Activated T-helper 2 cell treated with anti-CD3 and anti-CD28 coated beads, Interferon-gamma antibody, Interleukin-2, Interleukin-4, amounts not matched to agents 10 μg/mL and 5 μg/mL and 100 μg/mL, durations not matched to agents 14 hours and 24 hours and 36 hours (primary cell): ENCODE measurements around the gene DOP1B. TPM values are rescaled to one million over a fixed set of nuclear protein-coding genes. Genes with fewer than 3 reads are reported as not detected.

Experiments
- DNase-seq: peaks from one replicate; pipeline ENCODE4 v3.0.0; 2021; ENCODE audit warnings: low spot score
- H3K27ac Mint-ChIP-seq: one replicate; pipeline ENCODE4 v1.8.0; 2021; ENCODE audit warnings: mixed read lengths
- H3K27me3 Mint-ChIP-seq: one replicate; pipeline ENCODE4 v1.8.0; 2021; ENCODE audit warnings: low read depth, mixed read lengths
- H3K36me3 Mint-ChIP-seq: one replicate; pipeline ENCODE4 v1.8.0; 2021; ENCODE audit warnings: low read depth, mixed read lengths
- H3K4me1 Mint-ChIP-seq: one replicate; pipeline ENCODE4 v1.8.0; 2021; ENCODE audit warnings: low read depth, mixed read lengths
- H3K4me3 Mint-ChIP-seq: one replicate; pipeline ENCODE4 v1.8.0; 2021; ENCODE audit warnings: low read depth, mild to moderate bottlenecking, moderate library complexity, mixed read lengths
- H3K9me3 Mint-ChIP-seq: one replicate; pipeline ENCODE4 v1.8.0; 2021; ENCODE audit warnings: mixed read lengths
- intact Hi-C: fragments of 100-400 bp; cut with micrococcal nuclease; formaldehyde crosslinking; loops from one replicate; pipeline ENCODE4 v1.15.1; 2023
- total RNA-seq: library from RNA; stranded (reverse); gene quantifications from 2 replicates; pipeline ENCODE4 v1.2.3, GENCODE V29; 2022

Gene DOP1B, protein sequence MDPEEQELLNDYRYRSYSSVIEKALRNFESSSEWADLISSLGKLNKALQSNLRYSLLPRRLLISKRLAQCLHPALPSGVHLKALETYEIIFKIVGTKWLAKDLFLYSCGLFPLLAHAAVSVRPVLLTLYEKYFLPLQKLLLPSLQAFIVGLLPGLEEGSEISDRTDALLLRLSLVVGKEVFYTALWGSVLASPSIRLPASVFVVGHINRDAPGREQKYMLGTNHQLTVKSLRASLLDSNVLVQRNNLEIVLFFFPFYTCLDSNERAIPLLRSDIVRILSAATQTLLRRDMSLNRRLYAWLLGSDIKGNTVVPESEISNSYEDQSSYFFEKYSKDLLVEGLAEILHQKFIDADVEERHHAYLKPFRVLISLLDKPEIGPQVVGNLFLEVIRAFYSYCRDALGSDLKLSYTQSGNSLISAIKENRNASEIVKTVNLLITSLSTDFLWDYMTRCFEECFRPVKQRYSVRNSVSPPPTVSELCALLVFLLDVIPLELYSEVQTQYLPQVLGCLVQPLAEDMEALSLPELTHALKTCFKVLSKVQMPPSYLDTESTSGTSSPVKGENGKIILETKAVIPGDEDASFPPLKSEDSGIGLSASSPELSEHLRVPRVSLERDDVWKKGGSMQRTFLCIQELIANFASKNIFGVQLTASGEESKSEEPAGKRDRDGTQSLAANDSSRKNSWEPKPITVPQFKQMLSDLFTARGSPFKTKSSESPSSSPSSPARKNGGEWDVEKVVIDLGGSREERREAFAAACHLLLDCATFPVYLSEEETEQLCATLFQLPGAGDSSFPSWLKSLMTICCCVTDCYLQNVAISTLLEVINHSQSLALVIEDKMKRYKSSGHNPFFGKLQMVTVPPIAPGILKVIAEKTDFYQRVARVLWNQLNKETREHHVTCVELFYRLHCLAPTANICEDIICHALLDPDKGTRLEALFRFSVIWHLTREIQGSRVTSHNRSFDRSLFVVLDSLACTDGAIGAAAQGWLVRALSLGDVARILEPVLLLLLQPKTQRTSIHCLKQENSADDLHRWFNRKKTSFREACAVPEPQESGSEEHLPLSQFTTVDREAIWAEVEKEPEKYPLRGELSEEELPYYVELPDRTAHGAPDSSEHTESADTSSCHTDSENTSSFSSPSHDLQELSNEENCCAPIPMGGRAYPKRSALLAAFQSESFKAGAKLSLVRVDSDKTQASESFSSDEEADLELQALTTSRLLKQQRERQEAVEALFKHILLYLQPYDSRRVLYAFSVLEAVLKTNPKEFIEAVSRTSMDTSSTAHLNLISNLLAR (N-terminal part only)
- total RNA-seq: 14.6 and 16.0 TPM in 2 replicates

DNA sequence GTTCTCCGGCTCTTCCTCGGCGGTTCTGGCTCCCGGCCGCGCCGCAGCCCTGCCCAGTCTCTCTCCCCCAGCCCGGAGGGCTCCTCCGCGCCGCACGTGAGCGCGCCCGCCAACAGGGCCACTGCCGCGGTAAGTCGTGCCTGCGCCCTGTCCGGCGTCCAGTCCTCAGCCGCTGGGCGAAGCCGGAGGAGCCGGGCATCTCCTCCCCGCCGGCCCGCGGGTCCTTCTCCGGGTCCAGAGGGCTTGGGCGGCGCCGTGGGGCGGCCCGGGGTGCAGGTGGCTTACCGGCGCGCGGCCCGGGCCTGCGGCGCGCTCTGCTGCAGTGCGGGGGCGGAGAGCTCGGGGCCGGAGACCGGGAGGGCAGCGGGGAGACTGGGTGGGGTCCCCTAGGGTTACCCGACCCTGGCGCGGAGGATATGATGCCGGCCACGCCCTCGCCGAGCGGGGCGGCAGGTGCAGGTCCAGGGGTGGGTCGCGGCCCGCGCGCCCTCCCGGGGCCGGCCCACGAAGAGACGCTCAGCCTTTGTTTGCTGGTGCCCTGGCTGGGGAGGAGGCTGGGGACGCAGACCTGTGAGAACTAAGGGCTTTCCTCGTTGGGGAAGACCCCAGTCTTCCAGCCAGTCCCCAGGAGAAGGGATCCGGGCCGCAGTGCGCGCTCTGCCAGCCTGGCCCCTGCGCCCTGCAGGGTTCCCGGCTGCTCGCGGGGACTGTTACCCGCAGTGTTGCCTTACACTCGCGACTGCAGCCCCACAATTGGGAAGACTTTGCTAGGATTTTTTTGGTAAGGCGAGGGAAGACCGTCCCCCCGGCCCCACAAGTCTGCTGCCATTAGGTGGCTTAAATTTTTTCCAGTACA is at the start of gene DOP1B:
Gene DOP1B, plus strand, starts transcription at position 10 of the 856 bp plus-strand sequence. CDS start 7,910 bp downstream, outside the sequence.
- intact Hi-C loops: loop anchor here (1.0 to 10.0 kb wide), 6 partner anchors 16 to 1208 kb away; partner anchors contain the start of genes CHAF1B, DYRK1A and MORC3
- H3K36me3 Mint-ChIP-seq: peaks cover 10% of the 10 kb centered on the region
- peaks cover 17% of the 10 kb centered on the region for H3K4me1 Mint-ChIP-seq
- H3K9me3 Mint-ChIP-seq: no peaks in the 10 kb centered on the region
- H3K27ac Mint-ChIP-seq: no peak within 1 kb of the TSS
- no peaks in the 10 kb centered on the region for H3K27me3 Mint-ChIP-seq
- peak within 1 kb of the TSS; percentile 83 for H3K4me3 Mint-ChIP-seq
- no peak for DNase-seq

DNA sequence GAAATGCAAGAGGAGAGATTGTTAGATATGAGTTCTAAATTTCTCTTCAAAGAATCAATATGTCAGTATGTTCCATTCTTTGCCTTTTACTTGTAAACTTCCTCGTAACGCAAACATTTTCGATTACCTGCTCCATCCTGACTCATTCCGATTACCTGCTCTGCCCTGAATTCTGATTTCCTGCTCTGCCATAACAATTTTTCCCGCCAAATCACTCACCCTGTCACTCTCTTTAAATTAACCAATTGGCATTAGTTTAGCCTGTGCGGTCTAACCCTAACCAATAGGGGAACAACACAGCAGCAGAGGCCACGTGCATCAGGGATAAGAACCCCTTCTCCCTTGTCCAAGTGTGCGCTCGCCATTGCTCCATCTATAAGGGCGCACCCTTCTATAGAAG is 46.8 kb upstream of the DOP1B start:
- Mint-ChIP-seq H3K4me1 (peaks cover 9% of the 10 kb centered on the region), H3K36me3 (no peaks in the 10 kb centered on the region), H3K27me3 (peaks cover 31% of the 10 kb centered on the region), H3K4me3 (no peak overlapping the region), H3K27ac (no peak overlapping the region), H3K9me3 (no peaks in the 10 kb centered on the region)
- intact Hi-C loops: no loop called here
- no peak for DNase-seq

DNA sequence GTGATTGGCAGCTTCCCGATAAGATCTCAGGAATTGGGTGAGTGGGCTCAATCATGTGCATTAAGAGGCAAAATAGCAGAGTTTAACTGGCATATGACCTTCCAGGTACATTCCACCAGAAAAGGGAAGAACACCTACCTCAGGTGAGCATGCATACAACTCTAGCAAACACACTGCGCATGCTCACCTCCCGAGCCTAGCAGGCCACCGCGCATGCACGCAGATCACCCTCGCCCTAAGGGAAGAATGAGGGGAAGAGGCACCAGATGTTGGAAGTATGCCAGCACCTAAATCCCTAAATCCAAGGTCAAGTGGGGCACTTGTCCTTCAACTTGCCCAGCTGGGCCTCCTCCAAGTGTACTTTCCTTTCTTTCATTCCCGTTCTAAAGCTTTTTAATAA is 45.4 kb upstream of the DOP1B start:
- Mint-ChIP-seq H3K4me3 (no peak overlapping the region), H3K27ac (no peak overlapping the region), H3K4me1 (peaks cover 9% of the 10 kb centered on the region), H3K36me3 (no peaks in the 10 kb centered on the region), H3K27me3 (peaks cover 21% of the 10 kb centered on the region), H3K9me3 (no peaks in the 10 kb centered on the region)
- no peak for DNase-seq
- intact Hi-C loops: no loop called here

DNA sequence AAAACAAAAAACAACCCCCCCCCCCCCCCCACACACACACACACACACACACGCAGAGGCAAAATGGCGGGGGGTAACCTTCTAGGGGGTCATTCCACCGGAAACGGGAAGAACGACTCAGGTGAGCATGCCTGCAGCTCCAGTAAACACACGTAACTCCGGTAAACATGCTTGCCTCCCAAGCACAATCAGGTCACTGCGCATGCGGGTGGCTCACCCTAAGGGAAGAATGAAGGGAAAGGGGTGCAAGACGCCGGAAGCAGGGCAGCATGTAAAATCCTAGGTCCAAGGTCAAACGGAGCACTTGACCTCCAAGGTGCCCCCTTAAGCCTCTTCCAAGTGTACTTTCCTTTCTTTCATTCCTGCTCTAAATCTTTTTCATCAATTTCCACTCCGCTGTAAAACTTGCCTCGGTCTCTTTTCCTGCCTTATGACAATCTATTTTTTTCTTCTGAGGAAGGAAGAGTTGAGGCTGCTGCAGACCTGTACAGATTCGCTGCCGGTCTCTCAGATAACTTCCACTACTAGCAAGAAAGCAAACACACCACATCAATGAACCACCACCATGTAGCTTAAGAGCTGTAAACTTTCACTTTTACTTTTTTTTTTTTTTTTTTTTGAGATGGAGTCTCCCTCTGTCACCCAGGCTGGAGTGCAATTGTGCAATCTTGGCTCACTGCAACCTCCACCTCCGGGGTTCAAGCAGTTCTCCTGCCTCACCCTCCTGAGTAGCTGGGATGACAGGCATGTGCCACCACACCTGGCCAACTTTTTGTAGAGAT is 42.8 kb upstream of the DOP1B start:
- peak; percentile 47 for DNase-seq
- peaks cover 9% of the 10 kb centered on the region for H3K4me1 Mint-ChIP-seq
- no peaks in the 10 kb centered on the region for H3K36me3 Mint-ChIP-seq
- intact Hi-C loops: no loop called here
- peaks cover 3% of the 10 kb centered on the region for H3K27me3 Mint-ChIP-seq
- H3K4me3 Mint-ChIP-seq: peak overlapping the region; percentile 76
- H3K27ac Mint-ChIP-seq: peak overlapping the region; percentile 88
- no peaks in the 10 kb centered on the region for H3K9me3 Mint-ChIP-seq

DNA sequence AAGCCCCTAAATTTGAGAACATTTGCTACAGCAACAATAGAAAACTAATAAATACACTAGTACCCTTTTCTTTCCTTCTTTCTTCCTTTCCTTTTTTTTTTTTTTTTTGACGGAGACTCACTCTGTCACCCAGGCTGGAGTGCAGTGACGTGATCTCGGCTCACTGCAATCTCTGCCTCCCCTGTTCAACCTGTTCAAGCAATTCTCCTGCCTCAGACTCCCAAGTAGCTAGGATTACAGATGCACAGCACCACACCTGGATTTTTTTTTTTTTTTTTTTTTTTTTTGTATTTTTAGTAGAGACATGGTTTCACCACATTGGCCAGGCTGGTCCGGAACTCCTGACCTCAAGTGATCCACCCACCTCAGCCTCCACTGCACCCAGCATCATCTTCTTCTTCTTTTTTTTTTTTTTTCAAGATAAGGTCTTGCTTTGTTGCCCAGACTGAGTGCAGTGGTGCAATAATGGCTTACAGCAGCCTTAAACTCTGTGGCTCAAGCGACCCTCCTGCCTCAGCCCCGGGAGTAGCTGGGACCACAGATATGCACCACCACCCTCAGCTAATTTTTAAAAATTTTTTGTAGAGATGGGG is 41.4 kb upstream of the DOP1B start:
- Mint-ChIP-seq H3K9me3 (no peaks in the 10 kb centered on the region), H3K27me3 (no peaks in the 10 kb centered on the region), H3K27ac (no peak overlapping the region), H3K4me1 (peaks cover 9% of the 10 kb centered on the region), H3K4me3 (no peak overlapping the region), H3K36me3 (no peaks in the 10 kb centered on the region)
- intact Hi-C loops: no loop called here
- no peak for DNase-seq

DNA sequence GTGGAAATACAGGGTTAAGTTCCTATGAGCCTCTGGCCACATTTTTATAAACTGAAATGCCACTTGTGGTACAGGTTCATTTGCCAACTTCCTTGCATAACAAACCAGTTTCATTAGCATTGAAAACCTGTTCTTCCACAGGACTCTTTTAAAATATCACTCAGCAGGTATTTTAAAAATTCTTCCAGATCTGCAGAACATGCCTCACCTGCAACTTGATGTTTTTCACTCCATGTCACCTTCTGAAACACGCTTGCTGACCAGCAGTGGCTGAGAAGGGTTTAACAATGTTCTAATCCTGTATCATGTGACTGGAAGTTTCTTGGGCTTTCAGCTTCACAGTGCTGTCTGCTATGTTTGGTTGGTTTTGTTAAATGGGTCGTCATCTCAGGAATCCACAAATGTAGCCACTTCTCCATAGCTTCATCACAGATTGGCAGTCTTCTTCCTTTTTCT is 39.3 kb upstream of the DOP1B start:
- intact Hi-C loops: no loop called here
- Mint-ChIP-seq H3K9me3 (no peaks in the 10 kb centered on the region), H3K4me1 (peaks cover 9% of the 10 kb centered on the region)

DNA sequence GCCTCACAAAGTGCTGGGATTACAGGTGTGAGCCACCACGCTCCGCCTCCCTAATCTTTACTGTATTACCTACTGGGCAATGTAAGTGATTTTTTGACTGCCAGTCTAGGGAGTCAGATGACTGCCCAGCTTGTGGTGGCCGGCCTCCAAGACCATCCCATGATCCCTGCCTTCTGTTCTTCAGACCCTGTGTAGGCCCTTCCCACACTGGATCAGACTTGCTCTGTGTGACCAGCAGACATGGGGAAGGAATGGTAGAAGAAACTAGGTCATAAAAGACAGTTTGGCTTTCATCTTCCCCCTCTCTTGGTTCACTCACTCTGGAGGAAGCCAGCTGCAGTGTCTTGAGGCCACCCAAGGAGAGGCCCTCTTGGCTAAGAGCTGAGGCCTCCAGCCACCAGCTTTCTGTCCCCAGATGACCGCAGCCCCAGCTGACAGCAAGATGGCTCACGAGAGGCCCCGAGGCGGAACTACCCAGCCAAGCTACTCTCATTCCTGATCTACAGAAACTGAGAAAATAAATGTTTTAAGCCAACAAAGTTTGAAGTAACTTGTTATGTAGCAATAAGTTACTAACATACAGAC is 36.2 kb upstream of the DOP1B start:
- intact Hi-C loops: no loop called here
- Mint-ChIP-seq H3K27me3 (no peaks in the 10 kb centered on the region), H3K4me1 (peaks cover 3% of the 10 kb centered on the region), H3K36me3 (no peaks in the 10 kb centered on the region), H3K4me3 (no peak overlapping the region), H3K9me3 (no peaks in the 10 kb centered on the region), H3K27ac (no peak overlapping the region)
- no peak for DNase-seq

More for the DNA sequence above, 39.3 kb upstream of the DOP1B start:
- no peaks in the 10 kb centered on the region for H3K27me3 Mint-ChIP-seq
- no peak overlapping the region for H3K4me3 Mint-ChIP-seq
- H3K36me3 Mint-ChIP-seq: no peaks in the 10 kb centered on the region
- no peak overlapping the region for H3K27ac Mint-ChIP-seq
- DNase-seq: no peak

DNA sequence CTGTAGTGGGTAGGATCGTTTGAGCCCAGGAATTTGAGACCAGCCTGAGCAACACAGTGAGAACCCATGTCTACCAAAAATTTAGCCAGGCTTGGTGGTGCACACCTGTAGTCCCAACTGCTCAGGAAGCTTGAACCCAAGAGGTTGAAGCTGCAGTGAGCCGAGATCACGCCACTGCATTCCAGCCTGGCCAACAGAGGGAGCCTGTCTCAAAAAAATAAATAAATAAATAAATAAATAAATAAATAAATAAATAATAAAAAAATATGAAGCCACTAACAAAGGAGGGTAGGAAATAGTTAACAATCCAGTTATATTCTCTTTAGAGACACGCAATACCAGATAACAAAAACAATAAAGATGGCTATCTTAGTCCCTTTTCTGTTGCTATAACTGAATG is 33.6 kb upstream of the DOP1B start:
- Mint-ChIP-seq H3K9me3 (no peaks in the 10 kb centered on the region), H3K27me3 (no peaks in the 10 kb centered on the region), H3K36me3 (no peaks in the 10 kb centered on the region), H3K27ac (no peak overlapping the region), H3K4me1 (peaks cover 11% of the 10 kb centered on the region), H3K4me3 (no peak overlapping the region)
- intact Hi-C loops: no loop called here
- no peak for DNase-seq

DNA sequence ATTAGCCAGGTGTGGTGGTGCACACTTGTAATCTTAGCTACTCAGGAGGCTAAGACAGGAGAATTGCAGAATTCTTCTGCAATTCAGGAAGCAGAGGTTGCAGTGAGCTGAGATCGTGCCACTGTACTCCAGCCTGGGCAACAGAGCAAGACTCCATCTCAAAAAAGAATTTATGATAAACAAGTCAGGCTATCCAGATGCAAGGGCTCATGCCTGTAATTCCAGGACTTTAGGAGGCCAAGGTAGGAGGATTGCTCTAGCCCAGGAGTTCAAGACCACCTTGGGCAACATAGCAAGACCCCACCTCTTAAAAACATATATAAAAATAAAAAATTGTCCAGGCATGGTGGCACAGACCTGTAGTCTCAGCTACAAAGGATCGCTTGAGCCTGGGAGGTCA is 32.2 kb upstream of the DOP1B start:
- no peak overlapping the region for H3K27ac Mint-ChIP-seq
- intact Hi-C loops: no loop called here
- DNase-seq: no peak
- peaks cover 14% of the 10 kb centered on the region for H3K4me1 Mint-ChIP-seq
- H3K27me3 Mint-ChIP-seq: no peaks in the 10 kb centered on the region
- no peak overlapping the region for H3K4me3 Mint-ChIP-seq
- H3K36me3 Mint-ChIP-seq: no peaks in the 10 kb centered on the region
- no peaks in the 10 kb centered on the region for H3K9me3 Mint-ChIP-seq

DNA sequence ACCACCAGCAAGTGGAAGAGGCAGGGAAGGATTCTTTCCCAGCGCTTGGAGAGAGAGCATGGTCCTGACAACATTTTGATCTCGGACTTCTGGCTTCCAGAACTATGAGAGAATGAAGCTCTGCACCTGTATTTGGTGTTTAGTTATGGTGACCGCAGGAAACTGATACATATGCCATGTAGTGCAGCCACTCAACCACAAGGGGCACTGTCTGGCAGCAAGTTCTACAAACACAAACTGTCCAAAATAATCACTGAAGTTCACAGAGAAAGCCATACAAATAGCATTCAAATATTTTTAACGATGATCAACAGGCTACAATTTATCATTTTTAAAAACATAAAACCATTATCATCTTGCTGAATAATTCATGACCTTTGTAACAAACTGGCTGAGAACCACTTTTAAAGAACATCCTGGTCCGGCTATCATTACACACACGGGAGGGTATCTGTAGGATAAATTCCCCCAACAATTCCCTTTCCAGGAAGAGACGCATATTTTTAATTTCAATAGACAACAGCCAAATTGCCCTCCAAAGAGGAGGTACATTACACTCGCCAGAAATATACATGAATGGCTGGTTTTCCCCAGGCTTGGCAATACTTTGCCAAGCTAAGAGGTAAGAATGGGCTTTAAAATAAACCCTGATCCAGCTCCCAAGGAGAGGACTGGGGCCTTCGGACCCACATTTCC is 31.0 kb upstream of the DOP1B start:
- no peaks in the 10 kb centered on the region for H3K9me3 Mint-ChIP-seq
- DNase-seq: peak; percentile 39
- intact Hi-C loops: no loop called here
- no peak overlapping the region for H3K4me3 Mint-ChIP-seq
- H3K27ac Mint-ChIP-seq: no peak overlapping the region
- no peaks in the 10 kb centered on the region for H3K36me3 Mint-ChIP-seq
- no peaks in the 10 kb centered on the region for H3K27me3 Mint-ChIP-seq
- H3K4me1 Mint-ChIP-seq: peaks cover 19% of the 10 kb centered on the region
